GM21737 (cell line): ENCODE results near the gene CCNL2.
"Not testable (repeated sequence)": the region's sequence is repeated elsewhere in the genome, so short reads cannot be mapped to it uniquely, and the experiment has no call there.

Experiments used
- ATAC-seq: cut with Tn5 transposase; IDR thresholded peaks from one replicate; pipeline ENCODE4 v1.9.1; 2021; ENCODE audit warnings: mild to moderate bottlenecking, moderate library complexity; ENCODE audit not compliant: unreplicated experiment

CCNL2 gene

DNA sequence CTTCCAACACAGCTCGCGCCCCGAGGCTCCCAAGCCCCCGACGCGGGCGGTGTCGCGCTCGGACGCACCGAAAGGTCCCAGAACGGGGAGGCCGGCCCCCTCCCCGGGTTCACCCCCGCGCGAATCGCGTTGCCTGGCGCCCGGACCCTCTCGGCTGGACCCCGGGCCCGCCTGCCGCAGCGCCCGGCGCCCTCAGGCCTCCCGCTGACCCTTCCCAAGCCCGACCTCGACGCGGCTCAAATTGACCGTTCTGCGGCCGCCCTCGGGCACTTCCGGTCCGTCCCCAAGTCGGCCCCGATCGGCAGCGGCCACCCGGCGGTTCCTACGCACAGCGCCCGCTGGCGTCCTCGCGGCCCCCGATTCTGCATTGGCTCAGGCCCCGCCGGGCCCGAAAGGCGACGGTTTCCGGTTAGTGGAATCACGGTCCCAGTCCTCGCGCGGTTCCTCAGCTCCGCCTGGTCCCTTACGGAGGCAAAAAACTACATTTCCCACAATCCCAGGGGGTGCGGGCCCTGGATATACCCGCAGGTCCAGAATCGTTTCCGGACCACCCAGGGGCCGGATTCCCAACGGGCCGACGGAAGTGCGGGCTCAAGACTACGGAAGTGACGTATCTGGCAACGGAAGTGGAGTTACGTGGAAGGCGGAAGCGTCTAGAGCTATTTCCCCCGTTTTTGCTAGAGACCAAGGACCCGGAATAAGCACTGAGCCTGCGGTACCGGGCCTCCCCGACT, 24.0 kb downstream of the CCNL2 start, which contains the start of gene AURKAIP1:
TSS of gene AURKAIP1 (minus strand) at position 279 of the 734 bp plus-strand sequence. CDS start 451 bp downstream, outside the sequence.
- peak; percentile 77 for ATAC-seq

DNA sequence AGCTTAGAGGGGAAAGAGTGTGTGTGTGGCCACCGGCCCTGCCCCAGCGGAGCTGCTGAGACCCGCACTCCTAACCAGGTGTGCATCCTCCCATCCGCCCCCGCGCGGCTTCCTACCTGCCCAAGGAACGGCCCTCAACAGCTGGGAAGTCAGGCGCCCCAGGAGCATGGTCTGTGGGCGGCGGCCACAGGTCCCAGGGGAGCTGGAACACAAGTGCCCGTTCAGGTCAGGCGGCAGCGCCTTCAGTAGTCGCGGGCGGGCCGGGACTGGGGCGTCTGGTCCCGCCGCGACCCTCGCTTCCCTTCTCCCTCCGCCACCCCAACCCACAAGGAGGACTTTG, 24.6 kb downstream of the CCNL2 start:
- peak; percentile 11 for ATAC-seq

DNA sequence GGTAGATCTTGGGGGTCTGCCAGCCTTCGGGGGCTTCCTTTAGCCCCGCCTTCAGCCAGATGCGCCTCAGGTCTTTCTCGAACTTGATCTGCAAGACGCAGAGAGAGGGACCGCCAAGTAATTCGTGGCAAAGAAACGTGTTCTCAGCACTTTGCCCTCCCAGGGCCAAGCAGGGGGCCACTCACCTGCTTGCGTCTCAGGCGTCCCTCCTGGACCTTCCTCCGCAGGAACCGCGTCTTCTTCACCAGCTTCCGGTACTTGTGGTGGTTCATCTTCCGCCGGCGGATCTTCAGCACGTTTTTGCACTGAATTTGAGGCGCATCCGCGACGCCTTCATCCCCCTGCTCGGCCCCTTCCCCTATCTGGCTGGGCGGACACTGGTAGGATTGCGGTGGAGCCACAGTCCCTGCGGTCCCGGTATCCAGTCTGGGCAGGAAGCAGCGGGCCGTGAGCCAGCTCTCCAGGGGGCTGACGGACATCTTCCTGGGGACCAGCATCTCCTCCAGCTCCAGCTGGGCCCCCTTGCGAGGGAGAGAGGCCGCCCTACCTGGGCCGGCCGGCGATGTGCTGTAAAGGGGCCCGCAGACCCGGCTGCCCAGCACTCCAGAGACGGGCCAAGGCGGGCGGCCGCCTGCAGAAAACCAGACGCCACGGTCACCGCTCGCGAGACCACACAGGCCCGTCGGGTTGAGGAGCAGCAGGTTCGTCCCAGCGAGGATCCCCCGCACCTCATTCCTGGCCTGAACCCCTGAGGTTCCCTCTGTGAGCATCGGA, 25.1 kb downstream of the CCNL2 start:
- ATAC-seq: no peak

DNA sequence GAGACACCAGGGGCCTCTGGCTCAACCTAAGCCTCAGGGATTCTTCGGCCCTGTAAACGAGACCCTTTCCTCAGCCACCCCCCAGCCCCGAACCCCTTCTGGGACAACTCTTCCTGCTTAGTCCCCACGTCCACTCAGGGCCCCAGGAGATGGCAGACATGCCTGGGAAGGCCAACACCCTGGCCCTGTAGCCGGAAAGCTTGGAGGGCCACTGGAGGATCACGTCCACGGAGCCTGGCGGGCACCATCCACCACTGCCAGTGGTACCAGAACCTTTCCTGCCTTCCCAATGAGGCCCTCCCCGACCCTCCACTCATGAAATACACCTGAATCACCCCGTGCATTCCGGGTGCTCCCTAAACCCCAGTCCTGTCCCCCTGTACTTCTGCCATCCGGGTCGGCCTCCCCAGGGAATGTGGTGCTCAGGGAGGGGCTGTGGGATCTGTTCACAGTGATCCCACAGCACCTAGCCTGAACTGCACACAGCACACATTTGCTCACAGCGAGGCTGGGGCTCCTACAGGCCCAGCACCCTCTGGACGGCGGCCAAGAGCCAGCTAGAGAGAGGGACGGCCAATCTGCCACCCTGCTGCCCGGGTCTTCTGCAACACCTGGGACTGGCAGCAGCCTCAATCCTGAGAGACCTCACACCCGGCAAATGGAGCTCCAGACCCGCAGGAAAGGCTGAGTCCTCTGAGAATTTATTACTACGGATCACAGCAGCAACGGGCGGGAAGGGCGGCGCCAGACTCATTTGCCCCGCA, 25.9 kb downstream of the CCNL2 start:
- ATAC-seq: no peak

DNA sequence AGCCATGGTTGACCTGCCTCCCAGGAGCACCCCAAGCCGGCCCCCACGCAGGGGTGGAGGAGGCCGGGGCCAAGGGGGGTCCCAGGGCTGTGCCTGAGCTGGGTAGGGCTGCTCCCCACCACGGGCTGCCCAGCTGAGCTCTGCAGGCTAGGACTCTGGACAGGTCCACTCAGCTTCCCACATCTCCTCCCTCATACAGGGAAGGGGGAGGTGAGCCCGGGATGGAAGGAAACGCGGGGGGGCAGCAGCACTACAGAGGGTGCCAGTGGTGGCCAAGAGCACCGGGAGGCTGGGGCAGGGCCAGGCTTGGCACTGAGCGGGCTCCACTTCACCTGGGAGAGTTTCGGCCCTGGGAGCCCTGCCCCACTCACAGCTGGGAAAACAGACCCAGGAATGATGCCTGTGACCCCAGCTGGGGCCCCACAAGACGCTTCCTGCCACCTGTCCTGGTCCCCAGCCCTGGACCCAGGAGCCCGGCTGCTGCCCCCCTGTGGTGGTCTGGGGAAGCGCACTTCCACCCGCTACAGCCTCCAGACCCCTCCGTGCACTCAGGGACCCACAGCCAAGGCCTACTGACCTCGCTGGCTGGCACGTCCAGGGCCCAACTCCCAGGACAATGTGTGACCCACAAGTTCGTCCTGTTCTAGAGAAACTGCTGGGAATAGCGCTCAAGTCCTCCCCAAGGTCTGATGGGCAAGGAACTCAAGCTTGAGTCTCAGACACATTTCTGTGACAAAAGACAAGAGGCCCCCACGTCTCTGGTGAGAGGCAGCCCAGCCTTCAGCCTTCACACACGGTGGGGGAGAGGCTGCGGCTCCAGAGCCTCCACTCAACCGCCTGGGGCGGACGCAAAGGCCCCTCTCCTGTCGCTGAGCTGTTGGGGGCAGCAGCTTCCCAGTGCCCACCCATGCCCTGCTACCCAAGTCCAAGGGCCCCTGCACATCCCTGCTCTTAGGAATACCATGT, 27.1 kb downstream of the CCNL2 start:
- ATAC-seq: peak; percentile 31

DNA sequence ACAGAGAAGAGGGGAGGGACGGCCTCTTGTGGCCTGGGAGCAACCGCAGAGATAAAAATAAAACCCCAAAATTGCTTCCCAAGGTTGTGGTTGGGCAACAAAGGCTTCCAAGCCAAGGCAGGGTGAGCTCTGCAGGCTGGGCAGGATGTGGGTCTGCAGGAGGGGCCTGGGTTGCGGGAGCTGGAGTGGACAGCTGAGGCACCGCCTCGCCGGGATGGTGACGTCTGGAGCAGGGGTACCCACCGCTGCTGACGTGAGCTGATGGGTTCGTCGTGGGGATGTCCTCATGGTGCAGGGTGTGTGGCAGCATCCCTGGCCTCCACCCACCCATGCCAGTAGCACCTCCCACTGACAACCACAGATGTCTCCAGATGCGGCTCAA, 27.8 kb downstream of the CCNL2 start:
- ATAC-seq: no peak

DNA sequence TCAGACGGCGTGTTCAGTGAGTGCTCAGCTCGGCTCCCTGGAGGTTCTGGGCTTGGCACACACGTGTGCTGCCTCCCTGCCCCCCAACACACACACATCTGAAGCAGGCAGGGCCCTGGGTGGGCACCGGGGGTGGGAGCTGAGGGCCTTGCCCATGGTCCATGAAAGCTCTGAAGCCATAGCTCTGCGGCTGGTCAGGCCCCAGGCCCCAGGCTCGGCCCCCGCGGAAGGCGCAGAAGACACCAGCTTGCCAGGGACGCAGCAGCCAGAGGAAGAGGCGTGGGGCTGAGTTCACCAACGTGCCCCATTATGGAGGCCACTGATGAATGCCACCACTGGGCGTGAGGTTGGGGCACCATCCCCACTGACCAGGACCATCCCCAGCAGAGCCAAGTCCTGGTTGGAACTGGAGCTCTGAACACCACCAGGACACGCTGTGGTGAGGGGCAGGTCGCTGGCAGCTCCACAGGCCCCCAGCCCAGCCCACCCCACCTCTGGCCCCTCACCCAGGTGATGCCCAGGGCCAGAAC, 28.3 kb downstream of the CCNL2 start:
- no peak for ATAC-seq

DNA sequence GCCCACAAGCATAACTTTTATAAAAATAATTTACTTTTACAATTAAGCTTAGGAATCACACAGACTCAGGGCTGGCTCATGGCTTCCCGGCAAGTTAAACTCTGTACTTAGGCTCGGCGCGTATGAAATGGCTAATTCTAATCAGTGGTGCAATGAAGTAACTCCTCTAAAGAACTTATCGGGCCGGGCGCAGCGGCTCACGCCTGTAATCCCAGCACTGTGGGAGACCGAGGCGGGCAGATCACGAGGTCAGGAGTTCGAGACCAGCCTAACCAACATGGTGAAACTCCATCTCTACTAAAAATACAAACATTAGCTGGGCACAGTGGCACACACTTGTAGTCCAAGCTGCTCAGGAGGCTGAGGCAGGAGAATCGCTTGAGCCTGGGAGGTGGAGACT, 29.0 kb downstream of the CCNL2 start:
- not testable (repeated sequence) for ATAC-seq

DNA sequence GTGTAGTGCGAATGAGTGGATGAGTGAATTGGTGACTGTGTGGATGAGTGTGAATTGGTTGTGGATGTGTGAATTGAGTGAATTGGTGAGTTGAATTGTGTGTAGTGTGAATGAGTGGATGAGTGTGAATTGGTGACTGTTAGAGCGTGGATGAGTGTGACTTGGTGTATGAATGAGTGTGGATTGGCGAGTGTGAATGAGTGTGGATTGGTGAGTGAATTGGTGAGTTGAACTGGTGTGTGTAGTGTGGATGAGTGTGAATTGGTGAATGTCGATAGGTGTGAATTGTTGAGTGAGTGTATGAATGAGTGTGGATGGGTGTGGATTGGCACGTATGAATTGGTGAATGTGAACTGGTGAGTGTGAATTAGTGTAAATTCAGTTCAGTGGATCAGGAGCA, 31.8 kb downstream of the CCNL2 start:
- no peak for ATAC-seq

DNA sequence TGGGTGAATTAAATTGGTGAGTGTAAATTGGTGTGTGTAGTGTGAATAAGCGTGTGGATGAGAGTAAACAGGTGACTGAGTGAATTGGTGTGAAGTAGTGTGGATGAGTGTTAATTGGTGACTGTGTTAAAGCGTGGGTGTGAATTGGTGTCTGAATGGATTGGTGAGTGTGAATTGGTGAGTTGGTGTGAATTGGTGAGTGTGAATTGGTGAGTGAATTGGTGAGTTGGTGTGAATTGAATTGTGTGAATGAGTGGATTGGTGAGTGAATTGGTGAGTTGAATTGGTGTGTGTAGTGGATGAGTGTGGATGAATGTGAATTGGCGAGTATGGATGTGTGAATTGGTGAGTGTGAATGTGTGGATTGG, 32.5 kb downstream of the CCNL2 start:
- ATAC-seq: no peak

DNA sequence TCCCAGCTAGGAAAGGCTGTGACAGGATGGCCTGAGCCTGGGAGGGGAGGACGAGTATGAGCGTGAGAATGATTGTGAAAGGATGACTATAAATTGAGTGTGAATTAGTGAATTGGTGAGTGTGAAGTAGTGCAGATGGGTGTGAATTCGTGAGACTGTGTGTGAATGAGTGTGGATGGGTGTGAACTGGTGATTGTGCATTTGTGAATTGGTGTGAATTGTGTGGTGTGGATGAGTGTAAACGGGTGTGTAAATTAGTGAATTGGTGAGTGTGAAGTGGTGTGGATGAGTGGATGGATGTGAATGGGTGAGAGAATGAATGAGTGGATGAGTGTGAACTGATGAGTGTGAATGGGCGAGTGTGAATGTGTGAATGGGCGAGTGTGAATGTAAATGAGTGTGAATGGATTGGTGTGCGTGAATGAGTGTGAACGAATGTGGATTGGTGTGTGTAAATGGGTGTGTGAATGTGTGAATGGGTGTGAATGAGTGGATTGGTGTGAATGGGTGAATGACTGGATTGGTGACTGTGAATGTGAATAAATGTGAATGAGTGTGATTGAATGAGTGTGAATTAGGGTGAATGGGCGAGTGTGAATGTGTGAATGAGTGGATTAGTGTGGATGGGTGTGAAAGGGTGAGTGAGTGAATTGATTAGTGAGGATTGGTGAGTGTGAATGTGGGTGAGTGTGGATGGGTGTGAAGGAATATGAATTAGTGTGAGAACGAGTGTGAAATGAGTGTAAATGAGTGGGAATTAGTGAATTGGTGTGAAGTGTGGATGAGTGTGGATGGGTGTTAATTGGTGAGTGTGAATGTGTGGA, 33.0 kb downstream of the CCNL2 start:
- ATAC-seq: no peak

DNA sequence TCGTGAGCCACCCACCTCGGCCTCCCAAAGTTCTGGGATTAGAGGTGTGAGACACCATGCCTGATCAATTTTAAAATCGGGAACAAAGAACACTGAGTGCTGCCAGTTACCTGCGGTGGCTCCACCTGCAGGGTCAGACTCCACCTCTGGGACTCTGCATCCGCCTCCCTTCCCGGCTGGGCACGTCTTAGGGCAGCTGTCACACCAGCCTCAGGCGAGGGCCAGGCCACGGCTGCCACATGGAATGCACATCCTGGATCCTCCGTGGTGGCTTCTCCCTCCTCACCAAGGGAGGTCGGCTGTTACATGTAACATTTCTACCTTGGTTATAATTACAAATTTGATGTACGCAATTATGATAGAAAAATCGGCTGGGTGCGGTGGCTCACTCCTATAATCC, 34.9 kb downstream of the CCNL2 start:
- ATAC-seq: no peak

DNA sequence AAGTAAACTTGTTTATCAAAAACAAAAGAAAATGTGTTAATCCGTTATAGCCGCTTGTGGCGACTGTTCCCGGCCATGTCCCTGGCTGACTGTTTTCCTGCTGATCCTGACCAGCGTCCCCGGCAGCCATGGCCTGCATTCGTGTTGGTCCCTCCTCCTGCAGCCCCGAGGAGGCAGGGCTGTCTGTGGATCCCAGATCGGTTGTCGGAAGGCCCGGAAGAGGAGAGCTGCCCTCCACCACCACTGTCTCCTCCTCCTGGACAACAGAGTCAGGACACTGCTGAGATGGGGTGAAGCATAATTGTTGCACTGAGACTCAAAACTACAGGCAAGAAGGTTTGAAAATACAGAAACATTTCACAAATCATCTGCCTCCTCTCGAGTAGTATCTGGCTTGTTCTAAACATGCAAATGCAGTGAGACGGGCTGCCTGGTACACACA, 37.1 kb downstream of the CCNL2 start:
- ATAC-seq: no peak

DNA sequence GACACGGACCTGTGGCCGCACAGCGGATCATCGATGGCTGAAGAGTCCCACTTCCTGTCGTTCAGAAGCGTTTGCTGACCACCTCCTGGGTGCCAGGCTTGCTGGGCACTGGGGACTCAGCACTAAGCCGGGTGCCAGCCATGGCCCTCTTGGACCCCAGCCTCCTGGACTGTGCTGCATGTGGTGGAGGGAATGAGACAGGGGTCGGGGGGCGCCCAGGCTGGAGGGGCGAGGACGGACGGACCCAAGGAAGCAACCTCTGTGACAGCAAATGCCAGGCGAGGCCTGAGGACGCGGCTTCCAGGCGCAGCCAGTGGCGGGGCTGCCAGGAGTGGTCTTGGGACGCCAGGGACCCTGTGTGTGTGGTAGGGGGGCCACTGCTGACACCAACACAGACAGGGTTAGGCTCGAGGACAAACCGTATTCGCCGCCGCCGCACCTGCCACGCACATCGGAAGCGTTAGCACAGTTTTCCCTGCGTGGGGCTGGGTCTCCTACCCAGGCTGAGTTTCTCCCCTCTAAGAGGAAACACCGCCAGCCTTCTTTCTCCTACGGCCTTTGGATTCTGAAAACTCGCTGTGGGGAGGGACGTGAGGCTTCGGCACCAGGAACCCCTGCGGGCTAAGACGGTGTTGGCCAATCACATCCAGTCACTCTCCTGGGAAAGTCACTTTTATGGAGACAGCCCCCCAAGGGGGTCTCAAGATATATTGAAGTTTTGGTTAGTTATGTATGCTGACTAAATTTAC, 37.7 kb downstream of the CCNL2 start:
- no peak for ATAC-seq

DNA sequence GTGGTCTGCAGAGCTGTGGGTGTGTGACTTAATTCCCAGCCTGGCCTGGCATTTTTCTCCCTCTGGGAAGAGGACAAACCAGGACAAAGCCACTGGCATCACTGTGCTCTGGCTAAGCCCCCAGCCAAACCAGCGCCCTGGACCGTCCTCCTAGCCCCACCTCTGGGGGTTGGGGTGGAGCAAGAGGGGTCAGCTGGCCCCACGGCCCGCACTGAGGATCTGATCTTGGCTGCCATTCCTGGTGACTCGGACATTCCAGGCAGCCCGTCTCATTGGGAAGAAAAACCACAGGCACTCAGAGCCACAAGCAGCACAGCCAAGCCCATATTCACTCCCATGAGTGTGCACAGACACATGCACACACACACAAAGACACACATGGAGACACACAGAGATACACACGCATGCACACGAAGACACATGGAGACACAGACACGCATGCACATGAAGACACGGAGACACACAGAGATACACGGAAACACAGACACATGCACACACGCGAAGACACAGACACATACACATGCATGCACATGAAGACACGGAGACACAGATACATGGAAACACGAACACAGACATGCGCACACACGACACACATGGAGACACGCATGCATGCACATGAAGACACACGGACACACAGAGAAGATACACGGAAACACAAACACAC, 38.5 kb downstream of the CCNL2 start:
- no peak for ATAC-seq

DNA sequence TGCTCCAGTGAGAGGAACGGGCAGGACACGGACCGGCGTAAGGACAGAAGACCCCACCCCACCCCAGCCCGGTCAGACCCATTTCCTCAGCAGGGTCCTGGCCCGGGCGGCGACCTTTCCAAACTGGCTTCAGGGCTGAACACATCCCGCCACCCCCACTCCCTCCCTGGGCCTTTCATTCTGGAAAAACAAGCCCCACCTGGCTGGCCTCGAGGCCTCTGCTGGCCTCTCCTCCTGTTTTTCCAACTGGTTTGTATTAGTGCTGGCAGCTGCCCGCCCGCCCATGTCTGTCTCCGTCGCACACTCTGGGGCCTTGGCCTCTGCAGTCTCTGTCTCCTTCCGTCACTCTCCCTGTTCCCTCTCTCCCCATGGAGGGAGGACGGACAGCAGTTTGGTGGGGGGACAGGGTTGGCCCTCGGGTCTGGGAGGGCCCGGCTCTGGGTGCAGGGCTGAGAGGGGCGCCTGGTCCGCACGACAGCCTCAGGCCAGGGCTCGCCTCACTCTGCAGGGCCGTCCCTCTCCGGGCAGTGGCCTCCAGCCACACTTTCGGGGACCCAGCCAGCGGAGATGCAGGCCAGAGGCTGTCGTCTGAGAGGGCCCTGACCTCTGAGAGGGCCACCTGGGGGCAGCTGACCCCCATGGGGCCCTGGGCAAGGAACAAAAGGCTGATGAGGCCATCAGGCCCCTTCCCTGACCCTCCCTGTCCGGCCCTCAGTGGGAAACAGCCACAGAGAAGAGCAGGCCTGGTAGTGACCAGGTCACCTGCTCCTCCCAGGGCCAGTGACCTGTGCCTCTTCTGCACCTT, 39.3 kb downstream of the CCNL2 start:
- ATAC-seq: no peak

DNA sequence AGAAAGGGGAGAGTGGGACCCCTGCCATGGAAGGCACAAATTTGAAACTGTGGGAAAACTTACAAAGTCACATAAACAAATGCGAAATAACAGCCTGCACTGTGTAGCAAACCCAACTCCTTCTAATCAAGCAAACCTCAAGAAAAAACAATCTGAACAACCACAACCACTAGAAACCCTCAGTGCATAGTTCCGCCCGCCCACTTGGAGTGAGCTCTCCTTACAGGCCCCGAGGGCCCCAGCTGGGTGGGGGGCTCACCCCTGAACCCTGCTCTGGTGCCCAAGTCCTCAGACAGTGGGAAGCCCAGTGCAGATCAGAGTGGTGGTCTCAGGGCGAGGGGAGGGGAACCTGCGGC, 39.8 kb downstream of the CCNL2 start:
- no peak for ATAC-seq
